ENCODE results near the gene BAZ2A.

BAZ2A gene

GRCh38 chr12:56572288-56572687 is 57.8 kb downstream of the BAZ2A start:
- TF ChIP-seq CTCF (IDR thresholded peaks at IDR 0.05; ENCODE audit: borderline replicate concordance, control extremely low read depth, extremely low read depth, insufficient read depth, missing control alignments), result no peak
- no peak for DNase-seq (ENCODE audit: low spot score)
- in situ Hi-C loops (cut with MboI; ENCODE audit: low sequenced_read_pairs, unreplicated experiment), result no loop called here

DNA sequence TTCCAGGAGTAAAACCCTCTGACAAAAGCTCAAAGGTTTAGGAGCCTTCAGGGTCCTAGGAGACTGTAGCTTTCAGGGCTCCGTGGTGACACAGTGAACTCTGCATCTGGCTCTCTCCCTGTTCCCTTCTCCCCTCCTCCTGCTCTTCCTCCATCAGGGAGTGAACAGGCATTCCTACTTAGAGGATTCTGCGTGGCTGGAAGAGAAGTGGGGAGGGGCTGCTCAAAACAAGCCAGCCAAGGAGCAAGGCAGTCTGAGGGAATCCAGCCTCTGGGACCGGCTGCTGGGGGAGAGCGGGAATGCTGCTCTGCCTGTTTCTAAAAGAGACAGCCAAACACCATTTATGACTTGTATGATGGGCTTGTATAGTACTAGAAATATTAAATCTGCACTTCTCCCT is 59.0 kb downstream of the BAZ2A start:
- no peak for TF ChIP-seq CTCF (IDR thresholded peaks at IDR 0.05; ENCODE audit: borderline replicate concordance, control extremely low read depth, extremely low read depth, insufficient read depth, missing control alignments)
- in situ Hi-C loops (cut with MboI; ENCODE audit: low sequenced_read_pairs, unreplicated experiment), result no loop called here
- DNase-seq (ENCODE audit: low spot score), result no peak

GRCh38 chr12:56568146-56568545 is 62.0 kb downstream of the BAZ2A start:
- in situ Hi-C loops (cut with MboI; ENCODE audit: low sequenced_read_pairs, unreplicated experiment), result no loop called here
- DNase-seq (ENCODE audit: low spot score), result no peak
- TF ChIP-seq CTCF (IDR thresholded peaks at IDR 0.05; ENCODE audit: borderline replicate concordance, control extremely low read depth, extremely low read depth, insufficient read depth, missing control alignments), result no peak

GRCh38 chr12:56565510-56566101 is 64.5 kb downstream of the BAZ2A start:
- peak; percentile 60 for DNase-seq (ENCODE audit: low spot score)
- in situ Hi-C loops (cut with MboI; ENCODE audit: low sequenced_read_pairs, unreplicated experiment), result no loop called here
- TF ChIP-seq CTCF (IDR thresholded peaks at IDR 0.05; ENCODE audit: borderline replicate concordance, control extremely low read depth, extremely low read depth, insufficient read depth, missing control alignments), result no peak

DNA sequence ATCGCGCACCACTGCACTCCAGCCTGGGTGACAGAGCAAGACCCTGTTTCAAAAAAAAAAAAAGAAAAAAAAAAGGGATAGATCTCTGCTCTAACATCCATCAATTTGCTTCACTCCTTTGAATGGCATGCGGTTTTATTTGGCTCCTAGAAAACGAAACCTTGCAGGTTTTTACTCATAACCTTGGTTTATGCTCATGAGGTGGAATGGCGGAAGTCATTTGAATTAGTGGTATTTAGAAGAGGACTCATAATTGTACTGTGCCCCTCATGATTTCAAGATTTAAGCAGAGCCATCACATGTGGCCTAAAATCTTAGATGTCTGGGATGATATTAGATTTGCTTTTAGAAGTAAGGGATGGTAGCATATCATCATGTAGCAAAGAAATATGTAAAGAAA is 79.1 kb downstream of the BAZ2A start:
- no peak for DNase-seq (ENCODE audit: low spot score)
- TF ChIP-seq CTCF (IDR thresholded peaks at IDR 0.05; ENCODE audit: borderline replicate concordance, control extremely low read depth, extremely low read depth, insufficient read depth, missing control alignments), result no peak
- in situ Hi-C loops (cut with MboI; ENCODE audit: low sequenced_read_pairs, unreplicated experiment), result no loop called here

DNA sequence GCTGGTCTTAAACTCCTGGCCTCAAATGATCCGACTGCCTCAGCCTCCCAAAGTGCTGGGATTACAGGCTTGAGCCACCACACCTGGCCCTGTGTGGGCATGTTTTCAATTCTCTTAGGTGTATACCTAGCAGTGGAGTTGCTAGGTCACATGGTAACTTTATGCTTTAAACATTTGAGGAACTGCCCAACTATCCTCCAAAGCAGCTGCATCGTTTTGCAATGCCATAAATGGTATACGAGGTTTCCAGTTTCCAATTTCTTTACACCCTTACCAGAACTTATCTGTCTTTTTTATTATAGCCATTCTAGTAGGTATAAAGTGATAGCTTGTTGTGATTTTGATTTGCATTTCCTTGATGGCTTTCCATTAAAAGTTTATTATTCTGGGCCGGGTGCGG is 83.4 kb downstream of the BAZ2A start:
- no peak for TF ChIP-seq CTCF (IDR thresholded peaks at IDR 0.05; ENCODE audit: borderline replicate concordance, control extremely low read depth, extremely low read depth, insufficient read depth, missing control alignments)
- in situ Hi-C loops (cut with MboI; ENCODE audit: low sequenced_read_pairs, unreplicated experiment), result no loop called here
- DNase-seq (ENCODE audit: low spot score), result no peak
